HUES6 (cell line): ENCODE results near the gene KDM7A.
"Not testable (repeated sequence)": the region's sequence is repeated elsewhere in the genome, so short reads cannot be mapped to it uniquely, and the experiment has no call there.

Source experiments
- H3K27ac ChIP-seq: 2 replicates; pipeline ENCODE4 v1.7.0; 2013; ENCODE audit warnings: low read depth, mild to moderate bottlenecking, low read length, inconsistent platforms
- H3K27me3 ChIP-seq: 2 replicates; pipeline ENCODE4 v1.6.1; 2013; ENCODE audit warnings: low read length; ENCODE audit not compliant: control insufficient read depth, insufficient read depth
- H3K36me3 ChIP-seq: 2 replicates; pipeline ENCODE4 v1.6.1; 2013; ENCODE audit warnings: low read length; ENCODE audit not compliant: control insufficient read depth, insufficient read depth
- H3K4me1 ChIP-seq: 2 replicates; pipeline ENCODE4 v1.6.1; 2013; ENCODE audit warnings: low read length; ENCODE audit not compliant: control insufficient read depth, insufficient read depth
- H3K4me3 ChIP-seq: 2 replicates; pipeline ENCODE4 v1.5.1; 2013; ENCODE audit warnings: low read depth, low read length
- H3K9ac ChIP-seq: one replicate; pipeline ENCODE4 v1.6.1; 2013; ENCODE audit warnings: mild to moderate bottlenecking, low read length
- H3K9me3 ChIP-seq: 2 replicates; pipeline ENCODE4 v1.6.1; 2013; ENCODE audit warnings: low read depth, low read length; ENCODE audit not compliant: control insufficient read depth, insufficient read depth

The KDM7A gene

DNA sequence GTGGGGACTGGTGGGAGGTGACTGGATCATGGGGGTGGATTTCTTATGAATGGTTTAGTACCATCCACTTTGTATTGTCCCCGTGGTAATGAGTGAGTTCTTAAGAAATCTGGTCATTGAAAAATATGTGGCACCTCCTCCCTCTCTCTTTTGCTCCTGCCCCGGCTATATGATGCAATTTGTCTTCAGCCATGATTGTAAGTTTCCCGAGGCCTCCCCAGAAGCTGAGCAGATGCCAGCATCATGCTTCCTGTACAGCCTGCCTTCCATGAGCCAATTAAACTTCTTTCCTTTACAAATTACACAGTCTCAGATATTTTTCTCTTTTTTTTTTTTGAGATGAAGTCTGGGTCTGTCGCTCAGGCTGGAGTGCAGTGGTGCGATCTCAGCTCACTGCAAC is 2.6 kb upstream of the KDM7A start:
- no peaks in the 10 kb centered on the region for H3K36me3 ChIP-seq
- H3K27me3 ChIP-seq = peaks cover 23% of the 10 kb centered on the region
- H3K9ac ChIP-seq = no peak overlapping the region
- no peak overlapping the region for H3K27ac ChIP-seq
- H3K4me1 ChIP-seq = peaks cover 4% of the 10 kb centered on the region; the same call in 1 of the 2 replicates
- H3K9me3 ChIP-seq = no peaks in the 10 kb centered on the region; the same call in 1 of the 2 replicates
- no peak overlapping the region for H3K4me3 ChIP-seq

DNA sequence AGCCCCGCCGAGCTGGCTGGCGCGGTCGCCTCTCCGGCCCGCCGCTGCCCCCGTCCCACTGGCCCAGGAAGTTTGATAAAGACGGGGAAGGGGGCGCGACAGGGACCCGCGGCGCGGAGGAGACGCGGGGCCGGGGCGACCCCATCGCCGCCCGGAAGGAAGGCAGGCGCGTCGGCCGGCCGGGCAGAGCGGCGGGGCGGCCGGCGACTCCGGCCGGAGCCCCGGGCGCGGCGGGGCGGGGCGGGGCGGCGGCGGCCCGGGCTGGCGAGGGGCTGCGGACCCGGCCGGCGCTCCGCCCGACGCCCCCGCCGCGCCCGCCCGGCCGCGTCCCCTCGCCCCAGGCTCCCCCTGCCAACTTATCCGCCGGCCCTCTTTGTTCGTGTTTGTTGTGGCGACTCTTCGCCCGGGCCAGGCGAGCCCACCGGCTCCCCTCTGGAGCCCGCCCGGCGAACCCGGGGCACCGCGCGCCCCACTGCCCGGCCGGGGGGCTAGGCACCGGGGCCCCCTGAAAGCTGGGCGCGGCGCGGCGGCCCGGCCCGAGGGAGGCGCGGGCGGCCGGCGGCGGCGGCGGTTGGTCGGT is 571 bp downstream of the KDM7A start:
- Histone ChIP-seq H3K4me3 (peak overlapping the region; percentile 88), H3K4me1 (peaks cover 4% of the 10 kb centered on the region; the same call in 1 of the 2 replicates), H3K36me3 (no peaks in the 10 kb centered on the region), H3K9me3 (no peaks in the 10 kb centered on the region; the same call in 1 of the 2 replicates), H3K9ac (peak overlapping the region; percentile 81), H3K27ac (peak overlapping the region; percentile 48; the same call in 1 of the 2 replicates), H3K27me3 (peaks cover 23% of the 10 kb centered on the region)

DNA sequence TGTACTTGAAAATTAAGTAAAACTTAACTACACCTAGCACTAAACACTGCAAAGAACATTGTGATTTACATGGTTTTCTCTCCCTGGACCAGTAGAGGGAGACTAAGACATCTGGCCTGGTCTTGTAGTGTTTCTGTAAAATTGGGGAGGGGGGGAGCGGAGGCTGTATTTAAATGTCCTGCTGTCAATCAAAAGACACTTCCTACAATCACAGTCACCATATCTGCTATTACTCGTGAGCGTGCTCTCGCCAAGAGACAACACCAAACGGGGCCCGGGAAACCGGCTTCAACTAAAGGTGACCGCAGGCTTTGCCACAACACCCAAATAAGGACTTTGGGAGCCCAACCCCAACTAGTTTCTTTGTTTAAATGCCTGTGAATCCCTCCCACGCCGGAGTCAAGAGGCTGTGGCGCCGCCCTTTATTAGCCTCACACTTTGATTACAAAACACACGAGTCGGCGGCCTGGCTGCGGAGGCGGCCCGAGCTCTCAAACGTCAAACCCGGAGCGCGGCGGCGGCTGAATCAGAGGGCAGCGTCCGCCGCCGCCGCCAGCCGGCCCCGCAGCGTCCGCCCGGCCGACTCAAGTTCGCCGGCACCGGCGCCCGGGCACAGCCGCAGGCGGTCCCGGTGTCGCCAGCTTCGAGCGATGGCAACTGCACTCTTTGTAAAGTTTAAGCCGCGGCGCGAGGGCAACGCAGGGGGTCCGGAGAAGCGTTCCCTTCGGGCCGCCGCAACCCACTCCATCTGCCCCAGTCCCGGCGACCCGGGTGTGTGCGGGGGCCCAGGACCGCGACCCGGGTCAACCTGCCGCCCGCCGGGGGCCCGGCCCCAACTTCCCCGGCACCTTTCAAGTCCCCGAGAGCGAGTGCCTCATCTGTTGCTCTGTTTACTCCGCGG is 1.3 kb downstream of the KDM7A start:
- H3K4me1 ChIP-seq = peaks cover 4% of the 10 kb centered on the region; the same call in 1 of the 2 replicates
- peak overlapping the region; percentile 81 for H3K9ac ChIP-seq
- H3K4me3 ChIP-seq = peak overlapping the region; percentile 88
- H3K27ac ChIP-seq = peak overlapping the region; percentile 48; the same call in 1 of the 2 replicates
- H3K9me3 ChIP-seq = no peaks in the 10 kb centered on the region; the same call in 1 of the 2 replicates
- H3K36me3 ChIP-seq = no peaks in the 10 kb centered on the region
- H3K27me3 ChIP-seq = peaks cover 18% of the 10 kb centered on the region

DNA sequence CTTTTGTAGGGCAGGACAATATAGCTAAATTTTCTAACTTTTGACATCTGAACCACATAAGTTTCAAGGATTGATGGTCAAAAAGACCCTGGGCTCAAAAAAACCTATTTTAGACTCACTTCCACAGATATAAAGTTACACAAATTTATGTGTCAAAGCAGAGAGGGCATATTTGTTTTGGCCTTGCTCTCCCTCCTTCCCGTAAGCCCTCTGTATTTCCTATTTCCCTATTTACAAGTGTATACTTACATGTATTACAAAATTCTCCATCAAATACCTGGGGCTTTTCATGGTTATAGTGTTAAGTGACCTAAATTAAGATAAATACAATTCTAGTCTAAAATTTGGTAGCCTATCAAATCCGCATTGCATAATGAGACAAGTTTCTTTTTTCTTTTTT is 2.6 kb downstream of the KDM7A start:
- H3K4me3 ChIP-seq = no peak overlapping the region
- H3K27me3 ChIP-seq = peaks cover 18% of the 10 kb centered on the region
- no peaks in the 10 kb centered on the region; the same call in 1 of the 2 replicates for H3K9me3 ChIP-seq
- peaks cover 4% of the 10 kb centered on the region; the same call in 1 of the 2 replicates for H3K4me1 ChIP-seq
- no peaks in the 10 kb centered on the region for H3K36me3 ChIP-seq
- H3K9ac ChIP-seq = no peak overlapping the region
- no peak overlapping the region for H3K27ac ChIP-seq

DNA sequence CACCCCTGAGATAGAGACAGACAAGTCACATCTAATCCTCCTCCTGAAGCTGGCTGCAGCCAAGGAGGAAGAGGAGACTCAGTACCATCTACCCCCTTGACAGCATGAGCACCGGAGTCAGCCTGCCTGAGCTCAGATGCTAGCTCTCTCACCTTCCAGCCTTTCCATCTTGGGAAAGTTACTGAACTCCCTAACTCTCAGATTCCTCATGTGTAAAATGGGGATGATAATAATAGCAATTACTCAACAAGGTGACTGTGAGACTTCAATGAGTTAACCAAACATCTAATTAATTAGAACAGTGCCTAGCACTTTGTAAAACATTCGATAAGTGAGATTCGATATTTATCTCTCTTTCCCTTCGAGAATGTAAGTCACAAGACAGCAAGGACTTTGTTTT is 6.4 kb downstream of the KDM7A start:
- no peak overlapping the region for H3K9ac ChIP-seq
- H3K27ac ChIP-seq = no peak overlapping the region
- H3K4me3 ChIP-seq = no peak overlapping the region
- H3K36me3 ChIP-seq = no peaks in the 10 kb centered on the region
- no peaks in the 10 kb centered on the region for H3K27me3 ChIP-seq
- no peaks in the 10 kb centered on the region for H3K9me3 ChIP-seq
- peaks cover 4% of the 10 kb centered on the region; the same call in 1 of the 2 replicates for H3K4me1 ChIP-seq

DNA sequence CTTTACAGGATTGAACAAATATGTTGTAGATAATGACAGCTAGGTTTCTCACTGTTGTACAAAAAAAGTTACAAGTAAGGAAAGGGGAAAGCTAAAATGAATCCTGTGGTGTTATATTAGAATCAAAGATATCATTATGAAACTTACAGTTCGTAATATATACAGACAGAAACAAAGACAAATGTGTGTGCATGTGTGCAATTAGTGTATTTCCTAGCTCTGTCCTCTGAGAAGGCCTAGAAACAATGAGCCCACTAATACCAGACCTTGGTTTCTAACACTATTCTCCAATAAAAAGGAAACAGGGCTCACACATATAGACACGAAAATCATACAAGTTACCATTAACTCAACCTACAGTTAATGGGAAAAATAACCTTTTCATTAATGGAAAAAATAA is 8.0 kb downstream of the KDM7A start:
- Histone ChIP-seq H3K9me3 (no peaks in the 10 kb centered on the region), H3K4me3 (no peak overlapping the region), H3K27ac (no peak overlapping the region), H3K4me1 (peaks cover 4% of the 10 kb centered on the region; the same call in 1 of the 2 replicates), H3K9ac (no peak overlapping the region), H3K36me3 (no peaks in the 10 kb centered on the region), H3K27me3 (no peaks in the 10 kb centered on the region)

DNA sequence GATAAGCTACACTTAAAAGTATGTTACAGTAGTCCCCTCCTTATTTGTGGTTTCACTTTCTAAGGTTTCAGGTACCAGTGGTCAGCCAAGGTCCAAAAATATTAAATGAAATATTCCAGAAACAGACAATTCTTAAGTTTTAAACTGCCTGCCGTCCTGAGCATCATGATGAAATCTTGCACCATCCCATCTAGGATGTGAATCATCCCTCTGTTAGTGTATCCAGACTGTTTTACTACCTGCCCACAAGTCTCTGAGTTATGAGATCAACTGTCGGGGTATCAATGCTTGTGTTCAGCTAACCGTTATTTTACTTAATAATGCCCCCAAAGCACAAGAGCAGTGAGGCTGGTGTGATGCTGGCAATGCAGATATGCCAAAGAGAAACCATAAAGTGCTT is 11.4 kb downstream of the KDM7A start:
- H3K9ac ChIP-seq = no peak overlapping the region
- H3K27ac ChIP-seq = no peak overlapping the region; the same call in 1 of the 2 replicates
- peaks cover 11% of the 10 kb centered on the region for H3K4me1 ChIP-seq
- no peaks in the 10 kb centered on the region for H3K27me3 ChIP-seq
- H3K36me3 ChIP-seq = no peaks in the 10 kb centered on the region
- no peak overlapping the region for H3K4me3 ChIP-seq
- H3K9me3 ChIP-seq = no peaks in the 10 kb centered on the region

DNA sequence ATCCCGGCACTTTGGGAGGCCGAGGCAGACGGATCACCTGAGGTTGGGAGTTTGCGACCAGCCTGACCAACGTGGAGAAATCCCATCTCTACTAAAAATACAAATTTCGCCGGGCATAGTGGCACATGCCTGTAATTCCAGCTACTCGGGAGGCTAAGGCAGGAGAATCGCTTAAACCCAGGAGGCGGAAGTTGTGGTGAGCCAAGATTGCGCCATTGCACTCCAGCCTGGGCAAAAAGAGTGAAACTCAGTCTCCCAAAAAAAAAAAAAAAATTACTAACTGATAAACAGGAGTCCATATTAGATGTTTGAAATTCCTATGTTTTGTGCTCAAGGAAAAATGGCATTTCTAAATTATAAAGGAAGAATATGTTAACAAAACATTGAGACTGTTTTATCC is 14.7 kb downstream of the KDM7A start:
- H3K4me1 ChIP-seq = peaks cover 24% of the 10 kb centered on the region
- not testable (repeated sequence) for H3K36me3 ChIP-seq, H3K9me3 ChIP-seq, H3K9ac ChIP-seq, H3K4me3 ChIP-seq, H3K27me3 ChIP-seq, H3K27ac ChIP-seq

DNA sequence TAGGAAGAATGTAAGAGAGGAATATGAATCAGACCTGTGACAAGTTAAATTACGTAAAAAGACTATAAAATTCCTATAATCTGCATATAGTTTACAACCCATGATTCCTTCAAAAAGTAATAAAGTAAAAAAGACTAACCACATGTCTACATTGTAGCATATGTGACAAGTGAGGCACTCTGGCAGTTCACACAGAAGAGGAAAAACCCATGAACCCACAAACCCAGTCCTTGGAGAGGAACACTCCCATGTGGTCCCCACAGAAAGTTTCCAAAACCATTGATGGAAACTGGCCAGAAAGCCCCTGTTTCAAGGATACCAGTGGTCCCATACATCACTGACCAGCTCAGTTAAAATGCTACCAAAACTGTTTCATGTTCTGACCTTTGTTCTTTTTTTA is 15.7 kb downstream of the KDM7A start:
- Histone ChIP-seq H3K9ac (no peak overlapping the region), H3K27me3 (no peaks in the 10 kb centered on the region), H3K4me3 (no peak overlapping the region), H3K4me1 (peaks cover 28% of the 10 kb centered on the region), H3K27ac (no peak overlapping the region), H3K9me3 (no peaks in the 10 kb centered on the region), H3K36me3 (no peaks in the 10 kb centered on the region)

DNA sequence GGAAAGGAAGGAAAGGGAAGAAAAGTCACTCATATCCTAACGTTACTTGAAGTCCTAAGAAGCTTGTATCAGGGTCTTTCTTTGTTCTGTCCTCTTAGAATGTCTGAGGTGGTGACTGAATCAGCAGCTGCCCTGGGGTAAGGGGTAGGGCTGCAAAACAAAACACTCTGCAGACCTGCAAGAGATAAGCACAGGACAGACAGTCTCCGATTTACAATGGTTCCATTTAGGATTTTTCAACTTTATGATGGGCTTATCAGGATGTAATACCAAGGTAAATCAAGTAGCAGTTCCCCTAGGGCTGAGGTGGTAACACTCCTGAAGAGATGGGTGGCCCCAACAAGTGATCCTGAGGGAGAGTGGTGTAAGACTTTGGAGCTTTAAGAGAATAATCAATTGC is 16.5 kb downstream of the KDM7A start:
- H3K9ac ChIP-seq = peak overlapping the region; percentile 47
- peaks cover 33% of the 10 kb centered on the region for H3K4me1 ChIP-seq
- H3K36me3 ChIP-seq = no peaks in the 10 kb centered on the region
- peak overlapping the region; percentile 11; the same call in 1 of the 2 replicates for H3K4me3 ChIP-seq
- H3K27me3 ChIP-seq = no peaks in the 10 kb centered on the region
- H3K27ac ChIP-seq = peak overlapping the region; percentile 22; the same call in 1 of the 2 replicates
- no peaks in the 10 kb centered on the region for H3K9me3 ChIP-seq

DNA sequence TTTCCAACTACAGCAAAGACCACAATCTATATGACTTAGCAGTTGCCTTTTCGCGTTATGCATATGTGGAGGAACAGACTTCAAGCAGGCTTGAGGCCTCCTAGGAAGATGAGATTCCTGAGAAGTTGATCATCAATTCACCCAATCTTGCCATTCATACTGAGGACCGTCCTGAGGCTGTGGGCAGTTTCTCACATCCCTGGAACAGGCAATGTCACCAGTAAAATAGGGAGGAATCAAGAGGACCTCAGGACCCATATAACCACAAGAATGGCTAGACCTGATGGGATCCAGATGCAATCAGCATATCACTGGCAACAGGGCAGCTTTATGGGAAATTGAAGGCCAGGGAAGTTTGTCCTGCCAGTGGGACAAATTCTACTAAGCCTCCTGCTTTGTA is 17.3 kb downstream of the KDM7A start:
- no peaks in the 10 kb centered on the region for H3K36me3 ChIP-seq
- H3K9me3 ChIP-seq = no peaks in the 10 kb centered on the region
- peaks cover 37% of the 10 kb centered on the region for H3K4me1 ChIP-seq
- H3K27ac ChIP-seq = no peak overlapping the region
- no peak overlapping the region for H3K9ac ChIP-seq
- no peaks in the 10 kb centered on the region for H3K27me3 ChIP-seq
- no peak overlapping the region for H3K4me3 ChIP-seq
